SJSA1 (cell line): ENCODE data around the gene PARP4. TPM values are rescaled to one million over a fixed set of nuclear protein-coding genes. Genes with fewer than 3 reads are reported as not detected.
"Not testable (repeated sequence)": the region's sequence is repeated elsewhere in the genome, so short reads cannot be mapped to it uniquely, and the experiment has no call there.

Experiments
- DNase-seq, 2 experiments: peaks; one replicate each; pipeline ENCODE4 v3.0.0-alpha.2; 2015 to 2020; ENCODE audit warnings: low spot score in 2 of 2, low read depth in 1 of 2
- H3K27ac ChIP-seq: fragments of 250-450 bp; sonication (Bioruptor Pico); 2 replicates; pipeline ENCODE4 v1.5.1; 2020; ENCODE audit warnings: mild to moderate bottlenecking, moderate library complexity
- H3K27me3 ChIP-seq: fragments of 250-450 bp; sonication (Bioruptor Pico); replicated peaks from 2 replicates; pipeline ENCODE4 v1.5.1; 2020; ENCODE audit warnings: mild to moderate bottlenecking, moderate library complexity
- H3K36me3 ChIP-seq: fragments of 250-450 bp; sonication (Bioruptor Pico); 2 replicates; pipeline ENCODE4 v1.5.1; 2020; ENCODE audit warnings: mild to moderate bottlenecking
- H3K4me1 ChIP-seq: fragments of 250-450 bp; sonication (Bioruptor Pico); replicated peaks from 2 replicates; pipeline ENCODE4 v1.6.1; 2021; ENCODE audit warnings: mild to moderate bottlenecking
- H3K4me3 ChIP-seq: fragments of 250-450 bp; sonication (Bioruptor Pico); 2 replicates; pipeline ENCODE4 v1.5.1; 2020; ENCODE audit warnings: mild to moderate bottlenecking
- H3K9me3 ChIP-seq: fragments of 250-450 bp; sonication (Bioruptor Pico); replicated peaks from 2 replicates; pipeline ENCODE4 v1.5.1; 2020; ENCODE audit warnings: mild to moderate bottlenecking
- total RNA-seq: library from RNA; depleted of rRNA; stranded (reverse); fragments of >200 nt; shearing (Covaris generic); gene quantifications from 2 replicates; pipeline ENCODE4 v1.2.3, GENCODE V29; 2014

The PARP4 gene
- total RNA-seq, 1 experiment from 2014 or later, result 51.2 TPM

- no peak for DNase-seq
- no peak overlapping the region for H3K4me3 ChIP-seq
- H3K9me3 ChIP-seq, result no peaks in the 10 kb centered on the region
- H3K36me3 ChIP-seq, result peaks cover 54% of the 10 kb centered on the region
- no peaks in the 10 kb centered on the region for H3K4me1 ChIP-seq
- H3K27me3 ChIP-seq, result no peaks in the 10 kb centered on the region
- H3K27ac ChIP-seq, result no peak overlapping the region
Measured at GRCh38 chr13:24495151-24495729, 17.3 kb downstream of the PARP4 start.

- Histone ChIP-seq H3K9me3 (no peaks in the 10 kb centered on the region), H3K4me3 (no peak overlapping the region), H3K27ac (no peak overlapping the region), H3K4me1 (no peaks in the 10 kb centered on the region), H3K36me3 (peaks cover 70% of the 10 kb centered on the region), H3K27me3 (no peaks in the 10 kb centered on the region)
- DNase-seq, result no peak
Measured at GRCh38 chr13:24493356-24493755, 19.2 kb downstream of the PARP4 start.

- DNase-seq, result no peak
- H3K9me3 ChIP-seq, result no peaks in the 10 kb centered on the region
- H3K4me3 ChIP-seq, result no peak overlapping the region
- peaks cover 73% of the 10 kb centered on the region for H3K36me3 ChIP-seq
- H3K27ac ChIP-seq, result no peak overlapping the region
- no peaks in the 10 kb centered on the region for H3K27me3 ChIP-seq
- no peaks in the 10 kb centered on the region for H3K4me1 ChIP-seq
Measured at GRCh38 chr13:24491845-24492244, 20.7 kb downstream of the PARP4 start.

- H3K36me3 ChIP-seq, result peaks cover 69% of the 10 kb centered on the region
Measured at GRCh38 chr13:24489721-24490120, 22.9 kb downstream of the PARP4 start.

GRCh38 chr13:24488092-24488491, 24.5 kb downstream of the PARP4 start:
- not testable (repeated sequence) for H3K4me3 ChIP-seq, H3K27ac ChIP-seq, DNase-seq, H3K9me3 ChIP-seq, H3K4me1 ChIP-seq, H3K27me3 ChIP-seq
- H3K36me3 ChIP-seq, result peaks cover 62% of the 10 kb centered on the region

More at GRCh38 chr13:24489721-24490120, 22.9 kb downstream of the PARP4 start:
- Histone ChIP-seq H3K27ac (no peak overlapping the region), H3K27me3 (no peaks in the 10 kb centered on the region), H3K4me3 (no peak overlapping the region), H3K4me1 (no peaks in the 10 kb centered on the region), H3K9me3 (no peaks in the 10 kb centered on the region)
- no peak for DNase-seq

- H3K27me3 ChIP-seq, H3K27ac ChIP-seq, DNase-seq, H3K4me1 ChIP-seq, H3K4me3 ChIP-seq, H3K9me3 ChIP-seq: not testable (repeated sequence)
- H3K36me3 ChIP-seq, result peaks cover 53% of the 10 kb centered on the region
Measured at GRCh38 chr13:24486017-24486657, 26.4 kb downstream of the PARP4 start.

GRCh38 chr13:24473686-24474085, 38.9 kb downstream of the PARP4 start:
- peaks cover 18% of the 10 kb centered on the region for H3K36me3 ChIP-seq

GRCh38 chr13:24472129-24472528, 40.4 kb downstream of the PARP4 start:
- DNase-seq, H3K4me3 ChIP-seq, H3K27ac ChIP-seq, H3K9me3 ChIP-seq, H3K27me3 ChIP-seq, H3K4me1 ChIP-seq: not testable (repeated sequence)
- H3K36me3 ChIP-seq, result peaks cover 22% of the 10 kb centered on the region

More at GRCh38 chr13:24473686-24474085, 38.9 kb downstream of the PARP4 start:
- H3K4me3 ChIP-seq, result no peak overlapping the region
- H3K4me1 ChIP-seq, result no peaks in the 10 kb centered on the region
- no peaks in the 10 kb centered on the region for H3K9me3 ChIP-seq
- no peaks in the 10 kb centered on the region for H3K27me3 ChIP-seq
- no peak overlapping the region for H3K27ac ChIP-seq
- DNase-seq, result no peak

GRCh38 chr13:24463078-24463477, 49.5 kb downstream of the PARP4 start:
- DNase-seq, result no peak
- Histone ChIP-seq H3K27ac (no peak overlapping the region), H3K9me3 (no peaks in the 10 kb centered on the region), H3K27me3 (no peaks in the 10 kb centered on the region), H3K4me3 (no peak overlapping the region), H3K36me3 (peaks cover 49% of the 10 kb centered on the region), H3K4me1 (peaks cover 19% of the 10 kb centered on the region)

- Histone ChIP-seq H3K4me1 (peaks cover 19% of the 10 kb centered on the region), H3K27me3 (no peaks in the 10 kb centered on the region), H3K27ac (0 out of 2 replicates have a peak overlapping the region, but pooled peaks have one; percentile 23), H3K36me3 (peaks cover 55% of the 10 kb centered on the region), H3K9me3 (no peaks in the 10 kb centered on the region), H3K4me3 (no peak overlapping the region)
- DNase-seq, result peak in 1 of 2 experiments; percentile 50
Measured at GRCh38 chr13:24460256-24460655, 52.3 kb downstream of the PARP4 start.

GRCh38 chr13:24459726-24460125, 52.9 kb downstream of the PARP4 start:
- Histone ChIP-seq H3K36me3 (peaks cover 60% of the 10 kb centered on the region), H3K4me3 (no peak overlapping the region)

GRCh38 chr13:24459234-24459633, 53.3 kb downstream of the PARP4 start:
- Histone ChIP-seq H3K4me3 (no peak overlapping the region), H3K9me3 (no peaks in the 10 kb centered on the region), H3K36me3 (peaks cover 62% of the 10 kb centered on the region), H3K27ac (peak overlapping the region; percentile 23), H3K4me1 (peaks cover 19% of the 10 kb centered on the region), H3K27me3 (no peaks in the 10 kb centered on the region)
- DNase-seq, result peak in 1 of 2 experiments; percentile 2

More at GRCh38 chr13:24459726-24460125, 52.9 kb downstream of the PARP4 start:
- H3K4me1 ChIP-seq, result peaks cover 19% of the 10 kb centered on the region
- no peak for DNase-seq
- no peaks in the 10 kb centered on the region for H3K9me3 ChIP-seq
- H3K27ac ChIP-seq, result peak overlapping the region; percentile 23
- no peaks in the 10 kb centered on the region for H3K27me3 ChIP-seq

- Histone ChIP-seq H3K4me3 (no peak overlapping the region), H3K27me3 (no peaks in the 10 kb centered on the region), H3K27ac (peak overlapping the region; percentile 23; the same call in 1 of the 2 replicates), H3K36me3 (peaks cover 64% of the 10 kb centered on the region), H3K4me1 (peaks cover 19% of the 10 kb centered on the region), H3K9me3 (no peaks in the 10 kb centered on the region)
- no peak for DNase-seq
Measured at GRCh38 chr13:24458736-24459135, 53.8 kb downstream of the PARP4 start.

GRCh38 chr13:24456396-24456795, 56.2 kb downstream of the PARP4 start:
- H3K9me3 ChIP-seq, result no peaks in the 10 kb centered on the region
- no peak overlapping the region for H3K27ac ChIP-seq
- no peaks in the 10 kb centered on the region for H3K27me3 ChIP-seq
- peaks cover 19% of the 10 kb centered on the region for H3K4me1 ChIP-seq
- H3K4me3 ChIP-seq, result no peak overlapping the region
- no peak for DNase-seq
- H3K36me3 ChIP-seq, result peaks cover 70% of the 10 kb centered on the region
